Measurements from ENCODE around the gene MYO16.

Gene MYO16

DNA sequence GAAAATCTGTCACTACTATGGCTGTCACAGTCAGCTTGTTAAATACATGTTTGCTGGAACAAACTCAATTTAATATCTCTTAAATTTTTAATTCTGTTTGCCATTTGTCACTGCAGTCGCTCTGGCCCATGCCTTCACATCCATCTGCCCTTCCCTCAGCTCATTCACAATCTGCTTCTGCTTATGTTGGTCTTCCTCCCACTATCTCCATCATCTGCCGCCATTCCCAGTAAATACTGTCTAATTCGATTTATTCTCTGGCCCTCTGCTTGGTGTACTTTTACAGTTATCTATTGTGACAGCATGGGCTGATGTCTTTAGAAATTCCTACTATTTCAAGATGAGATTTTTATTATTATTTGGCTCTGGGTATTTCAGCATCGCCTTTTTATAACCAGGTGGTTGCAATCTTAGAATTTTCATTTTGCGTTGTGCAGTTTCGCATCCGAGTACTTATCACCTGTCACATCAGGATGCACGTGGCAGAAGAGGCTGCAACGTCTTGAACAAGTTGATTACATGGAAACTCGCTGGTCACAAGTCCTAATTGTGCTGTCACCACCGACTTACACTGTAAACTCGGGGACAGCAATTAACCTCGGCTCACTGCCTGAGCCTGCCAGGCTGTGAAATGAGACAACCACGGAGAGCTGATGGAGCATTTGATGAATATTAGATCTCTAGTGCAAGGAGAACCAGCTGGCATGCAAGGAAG lies 158.4 kb downstream of the MYO16 start:
- Histone ChIP-seq H3K36me3 (ENCODE audit: control insufficient read depth in 2 of 2, insufficient read depth in 1 of 2, low read length in 2 of 2) (no peaks in the 10 kb centered on the region), H3K27ac (ENCODE audit: extremely low read depth, low read depth, low read length) (no peak overlapping the region), H3K9me3 (ENCODE audit: control insufficient read depth, insufficient read depth, low read depth, low read length) (no peaks in the 10 kb centered on the region), H3K4me3 (ENCODE audit: low read depth, low read length) (no peak overlapping the region), H3K4me1 (ENCODE audit: control insufficient read depth, insufficient read depth, low read length) (no peaks in the 10 kb centered on the region)
- TF ChIP-seq GLI4 (tag by site-specific recombination; IDR thresholded peaks at IDR 0.05) (no peak), ZNF837 (tag by site-specific recombination; IDR thresholded peaks at IDR 0.05) (no peak), EGR2 (tag by site-specific recombination; IDR thresholded peaks at IDR 0.05; ENCODE audit: low read depth) (no peak), ZNF555 (tag by site-specific recombination; conservative IDR thresholded peaks at IDR 0.05) (no peak), KLF10 (tag by site-specific recombination; IDR thresholded peaks at IDR 0.05) (no peak), ELK4 (IDR thresholded peaks at IDR 0.05; ENCODE audit: borderline replicate concordance, low read depth, low read length) (no peak), GLI2 (tag by site-specific recombination; IDR thresholded peaks at IDR 0.05; ENCODE audit: borderline replicate concordance, low read depth) (no peak), ZNF23 (tag by site-specific recombination; IDR thresholded peaks at IDR 0.05; ENCODE audit: borderline replicate concordance) (no peak), ZNF211 (tag by site-specific recombination; IDR thresholded peaks at IDR 0.05; ENCODE audit: low read depth) (no peak), HOXD13 (CRISPR knock-in tag; IDR thresholded peaks at IDR 0.05; ENCODE audit: borderline replicate concordance) (no peak), ZNF26 (tag by site-specific recombination; IDR thresholded peaks at IDR 0.05) (no peak), ZNF24 (tag by site-specific recombination; IDR thresholded peaks at IDR 0.05) (no peak), KLF1 (tag by site-specific recombination; IDR thresholded peaks at IDR 0.05) (no peak), GLIS2 (tag by site-specific recombination; IDR thresholded peaks at IDR 0.05) (no peak), MZF1 (tag by site-specific recombination; IDR thresholded peaks at IDR 0.05; ENCODE audit: borderline replicate concordance) (no peak), ZNF146 (tag by site-specific recombination; IDR thresholded peaks at IDR 0.05) (no peak), ZNF140 (tag by site-specific recombination; IDR thresholded peaks at IDR 0.05) (no peak)
- TF ChIP-seq, protein P1, sequence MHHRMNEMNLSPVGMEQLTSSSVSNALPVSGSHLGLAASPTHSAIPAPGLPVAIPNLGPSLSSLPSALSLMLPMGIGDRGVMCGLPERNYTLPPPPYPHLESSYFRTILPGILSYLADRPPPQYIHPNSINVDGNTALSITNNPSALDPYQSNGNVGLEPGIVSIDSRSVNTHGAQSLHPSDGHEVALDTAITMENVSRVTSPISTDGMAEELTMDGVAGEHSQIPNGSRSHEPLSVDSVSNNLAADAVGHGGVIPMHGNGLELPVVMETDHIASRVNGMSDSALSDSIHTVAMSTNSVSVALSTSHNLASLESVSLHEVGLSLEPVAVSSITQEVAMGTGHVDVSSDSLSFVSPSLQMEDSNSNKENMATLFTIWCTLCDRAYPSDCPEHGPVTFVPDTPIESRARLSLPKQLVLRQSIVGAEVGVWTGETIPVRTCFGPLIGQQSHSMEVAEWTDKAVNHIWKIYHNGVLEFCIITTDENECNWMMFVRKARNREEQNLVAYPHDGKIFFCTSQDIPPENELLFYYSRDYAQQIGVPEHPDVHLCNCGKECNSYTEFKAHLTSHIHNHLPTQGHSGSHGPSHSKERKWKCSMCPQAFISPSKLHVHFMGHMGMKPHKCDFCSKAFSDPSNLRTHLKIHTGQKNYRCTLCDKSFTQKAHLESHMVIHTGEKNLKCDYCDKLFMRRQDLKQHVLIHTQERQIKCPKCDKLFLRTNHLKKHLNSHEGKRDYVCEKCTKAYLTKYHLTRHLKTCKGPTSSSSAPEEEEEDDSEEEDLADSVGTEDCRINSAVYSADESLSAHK (tag by site-specific recombination; IDR thresholded peaks at IDR 0.05): no peak
- ChIA-PET POLR2A (no interaction called here), CTCF (interaction anchor here (0.6 kb wide), 1 partner anchor 151 kb away, joined by 3 read pairs; no protein-coding TSS in a partner anchor)

DNA sequence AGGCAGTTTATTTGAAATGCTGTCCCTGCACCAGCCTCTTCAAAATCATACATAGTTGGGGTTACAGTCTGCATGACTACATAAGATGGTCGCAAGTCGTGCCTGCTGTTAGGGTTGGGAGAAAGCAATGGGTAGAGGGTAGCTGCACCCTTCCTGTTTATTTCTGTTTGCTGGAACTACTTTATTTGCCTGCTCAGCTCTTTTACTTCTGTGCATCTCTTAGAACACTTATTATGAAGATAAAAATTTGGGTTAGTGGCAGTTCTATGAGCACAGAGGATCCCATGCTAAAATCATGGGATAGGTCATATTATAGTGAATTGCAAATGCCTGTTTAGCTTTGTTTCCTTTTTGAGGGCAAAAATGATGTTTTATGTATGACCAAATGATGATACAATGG lies 160.1 kb downstream of the MYO16 start:
- Histone ChIP-seq H3K36me3 (ENCODE audit: control insufficient read depth in 2 of 2, insufficient read depth in 1 of 2, low read length in 2 of 2) (no peaks in the 10 kb centered on the region), H3K9me3 (ENCODE audit: control insufficient read depth, insufficient read depth, low read depth, low read length) (no peaks in the 10 kb centered on the region), H3K4me3 (ENCODE audit: low read depth, low read length) (no peak overlapping the region), H3K4me1 (ENCODE audit: control insufficient read depth, insufficient read depth, low read length) (no peaks in the 10 kb centered on the region), H3K27ac (ENCODE audit: extremely low read depth, low read depth, low read length) (no peak overlapping the region)
- ChIA-PET POLR2A (no interaction called here), CTCF (interaction anchor here (0.6 kb wide), 1 partner anchor 108 kb away, joined by 3 read pairs; no protein-coding TSS in a partner anchor)
- TF ChIP-seq ZNF596 (tag by site-specific recombination; IDR thresholded peaks at IDR 0.05): no peak
- TF ChIP-seq, protein P2, sequence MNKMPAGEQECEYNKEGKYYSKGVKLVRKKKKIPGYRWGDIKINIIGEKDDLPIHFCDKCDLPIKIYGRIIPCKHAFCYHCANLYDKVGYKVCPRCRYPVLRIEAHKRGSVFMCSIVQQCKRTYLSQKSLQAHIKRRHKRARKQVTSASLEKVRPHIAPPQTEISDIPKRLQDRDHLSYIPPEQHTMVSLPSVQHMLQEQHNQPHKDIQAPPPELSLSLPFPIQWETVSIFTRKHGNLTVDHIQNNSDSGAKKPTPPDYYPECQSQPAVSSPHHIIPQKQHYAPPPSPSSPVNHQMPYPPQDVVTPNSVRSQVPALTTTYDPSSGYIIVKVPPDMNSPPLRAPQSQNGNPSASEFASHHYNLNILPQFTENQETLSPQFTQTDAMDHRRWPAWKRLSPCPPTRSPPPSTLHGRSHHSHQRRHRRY (tag by site-specific recombination; IDR thresholded peaks at IDR 0.05): no peak
- no peak for TF ChIP-seq ZBTB7A (tag by site-specific recombination; IDR thresholded peaks at IDR 0.05; ENCODE audit: low read depth)
- TF ChIP-seq, protein P3, sequence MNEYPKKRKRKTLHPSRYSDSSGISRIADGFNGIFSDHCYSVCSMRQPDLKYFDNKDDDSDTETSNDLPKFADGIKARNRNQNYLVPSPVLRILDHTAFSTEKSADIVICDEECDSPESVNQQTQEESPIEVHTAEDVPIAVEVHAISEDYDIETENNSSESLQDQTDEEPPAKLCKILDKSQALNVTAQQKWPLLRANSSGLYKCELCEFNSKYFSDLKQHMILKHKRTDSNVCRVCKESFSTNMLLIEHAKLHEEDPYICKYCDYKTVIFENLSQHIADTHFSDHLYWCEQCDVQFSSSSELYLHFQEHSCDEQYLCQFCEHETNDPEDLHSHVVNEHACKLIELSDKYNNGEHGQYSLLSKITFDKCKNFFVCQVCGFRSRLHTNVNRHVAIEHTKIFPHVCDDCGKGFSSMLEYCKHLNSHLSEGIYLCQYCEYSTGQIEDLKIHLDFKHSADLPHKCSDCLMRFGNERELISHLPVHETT (tag by site-specific recombination; IDR thresholded peaks at IDR 0.05): no peak
- TF ChIP-seq PRDM6 (tag by site-specific recombination; IDR thresholded peaks at IDR 0.05): no peak
- no peak for TF ChIP-seq ZNF274 (IDR thresholded peaks at IDR 0.05; ENCODE audit: low read length)
- no peak for TF ChIP-seq ZNF274 (tag by site-specific recombination; IDR thresholded peaks at IDR 0.05; ENCODE audit: borderline replicate concordance)
- TF ChIP-seq ZNF768 (tag by site-specific recombination; IDR thresholded peaks at IDR 0.05): no peak
- no peak for TF ChIP-seq ZNF473 (tag by site-specific recombination; IDR thresholded peaks at IDR 0.05)

All from HEK293 (cell line).